A549 (cell line): ENCODE data around the gene EVC2. TPM values are rescaled to one million over a fixed set of nuclear protein-coding genes. Genes with fewer than 3 reads are reported as not detected.

Experiments
- ATAC-seq, 2 experiments: fragments of 200-7000 bp in 1 of 2; fragments of >200 bp in 1 of 2; cut with Nextera tagmentation in 1 of 2; cut with Tn5 transposase in 1 of 2; 3 replicates each; pipeline versions ENCODE4 v1.8.0 to v1.9.1; 2018 to 2020; ENCODE audit warnings: mild to moderate bottlenecking in 1 of 2, moderate library complexity in 1 of 2
- CTCF ChIA-PET: fragments of 300-600 bp; sonication (Branson Sonifier 250); formaldehyde crosslinking; extraction: SDS; loops from one replicate; lab custom pipeline; 2021; ENCODE audit warnings: antibody characterized with exemption, inconsistent platforms; lab: Yijun Ruan, JAX
- POLR2A ChIA-PET: fragments of 350-600 bp; formaldehyde crosslinking; extraction: SDS; loops from one replicate; lab custom pipeline; 2021; ENCODE audit warnings: antibody characterized with exemption, inconsistent platforms; lab: Yijun Ruan, JAX
- DNase-seq, 2 experiments: peaks; one replicate each; pipeline versions ENCODE4 v3.0.0 to v3.0.0-alpha.2; 2011 to 2016; ENCODE audit warnings: low read depth in 1 of 2, low spot score in 1 of 2
- FAIRE-seq: peaks from 2 replicates; lab custom pipeline; 2011; peaks lifted over from hg19 to GRCh38; lab: Jason Lieb, UNC
- H3K27ac ChIP-seq, 2 experiments: fragments of >200 bp; sonication (Bioruptor Twin); formaldehyde crosslinking; 3 replicates each; pipeline ENCODE4 v1.5.1; 2016 to 2017
- H3K4me1 ChIP-seq: fragments of >200 bp; sonication (Bioruptor Twin); formaldehyde crosslinking; 3 replicates; pipeline ENCODE4 v1.6.1; 2016
- H3K4me2 ChIP-seq: fragments of >200 bp; sonication (Bioruptor Twin); formaldehyde crosslinking; 3 replicates; pipeline ENCODE4 v1.6.1; 2016
- H3K4me3 ChIP-seq: fragments of >200 bp; sonication (Bioruptor Twin); formaldehyde crosslinking; 3 replicates; pipeline ENCODE4 v1.5.1; 2016
- H3K9me3 ChIP-seq: fragments of >200 bp; sonication (Bioruptor Twin); formaldehyde crosslinking; 3 replicates; pipeline ENCODE4 v1.6.1; 2016
- ATOH8 ChIP-seq: fragments of 250-450 bp; sonication (Bioruptor Pico); IDR thresholded peaks from 2 replicates; pipeline ENCODE4 v1.5.0; 2020; ENCODE audit warnings: low read depth, mild to moderate bottlenecking, moderate library complexity
- CEBPB ChIP-seq, 2 experiments: fragments of >200 bp in 1 of 2; sonication (Bioruptor Twin) in 1 of 2; formaldehyde crosslinking in 1 of 2; IDR thresholded peaks; 2 replicates each; pipeline ENCODE4 v1.6.1; 2012 to 2016
- E2F6 ChIP-seq: IDR thresholded peaks from 2 replicates; pipeline ENCODE4 v1.6.1; 2012; ENCODE audit warnings: low read depth, borderline replicate concordance
- EP300 ChIP-seq, 2 experiments: fragments of >200 bp; sonication (Bioruptor Twin); formaldehyde crosslinking; IDR thresholded peaks; 2 replicates in 1 of 2; 3 replicates in 1 of 2; pipeline ENCODE4 v1.6.1; 2016 to 2017
- ESRRA ChIP-seq: fragments of 150-350 bp; IDR thresholded peaks from 2 replicates; pipeline ENCODE4 v1.6.1; 2014; ENCODE audit warnings: mild to moderate bottlenecking, low read length, borderline replicate concordance
- FOSB ChIP-seq: fragments of 250-450 bp; sonication (Bioruptor Pico); IDR thresholded peaks from 2 replicates; pipeline ENCODE4 v1.5.0; 2020; ENCODE audit warnings: mild to moderate bottlenecking, moderate library complexity
- FOSL2 ChIP-seq, 2 experiments: fragments of 450-650 bp in 1 of 2; fragments of >200 bp in 1 of 2; sonication (Bioruptor Twin) in 1 of 2; formaldehyde crosslinking; IDR thresholded peaks; 2 replicates each; pipeline versions ENCODE4 v1.5.0 to v1.6.1; 2016 to 2020; ENCODE audit warnings: mild to moderate bottlenecking in 1 of 2, moderate library complexity in 1 of 2
- GATA3 ChIP-seq: IDR thresholded peaks from 2 replicates; pipeline ENCODE4 v1.6.1; 2012; ENCODE audit warnings: borderline replicate concordance
- HDAC2 ChIP-seq: fragments of 200-600 bp; sonication (generic); IDR thresholded peaks from 2 replicates; pipeline ENCODE4 v1.6.1; 2016
- HOXA7 ChIP-seq: fragments of 250-450 bp; sonication (Bioruptor Pico); IDR thresholded peaks from 2 replicates; pipeline ENCODE4 v1.5.0; 2020; ENCODE audit warnings: mild to moderate bottlenecking, moderate library complexity
- HOXB5 ChIP-seq: fragments of 250-450 bp; sonication (Bioruptor Pico); IDR thresholded peaks from 2 replicates; pipeline ENCODE4 v1.5.0; 2020; ENCODE audit warnings: mild to moderate bottlenecking, moderate library complexity
- JUN ChIP-seq, 2 experiments: fragments of >200 bp; sonication (Bioruptor Twin); formaldehyde crosslinking; IDR thresholded peaks; 2 replicates in 1 of 2; 3 replicates in 1 of 2; pipeline ENCODE4 v1.6.1; 2016 to 2017
- KDM5A ChIP-seq: fragments of 200-600 bp; sonication (generic); IDR thresholded peaks from 2 replicates; pipeline ENCODE4 v1.6.1; 2016; ENCODE audit warnings: antibody characterized with exemption, mild to moderate bottlenecking
- MAFK ChIP-seq: fragments of 450-650 bp; IDR thresholded peaks from 2 replicates; pipeline ENCODE4 v1.6.1; 2014; ENCODE audit not compliant: partially characterized antibody
- NFE2L2 ChIP-seq: fragments of 150-350 bp; conservative IDR thresholded peaks from 2 replicates; pipeline ENCODE4 v1.6.1; 2014; ENCODE audit warnings: low read length
- NPAS2 ChIP-seq: fragments of 250-450 bp; sonication (Bioruptor Pico); IDR thresholded peaks from 2 replicates; pipeline ENCODE4 v1.8.0; 2022; ENCODE audit warnings: mild to moderate bottlenecking, moderate library complexity, borderline replicate concordance
- PBX3 ChIP-seq: IDR thresholded peaks from 2 replicates; pipeline ENCODE4 v1.6.1; 2012
- PHF8 ChIP-seq: fragments of 200-600 bp; sonication (generic); IDR thresholded peaks from 2 replicates; pipeline ENCODE4 v1.6.1; 2016; ENCODE audit warnings: low read depth, mild to moderate bottlenecking, antibody characterized with exemption, moderate library complexity, borderline replicate concordance
- RAD21 ChIP-seq, 2 experiments: fragments of >200 bp in 1 of 2; sonication (Bioruptor Twin) in 1 of 2; formaldehyde crosslinking in 1 of 2; IDR thresholded peaks in 1 of 2; conservative IDR thresholded peaks in 1 of 2; 2 replicates in 1 of 2; 3 replicates in 1 of 2; pipeline ENCODE4 v1.6.1; 2012 to 2018; ENCODE audit warnings: inconsistent platforms in 1 of 2
- RFX5 ChIP-seq: fragments of 450-650 bp; IDR thresholded peaks from 2 replicates; pipeline ENCODE4 v1.7.1; 2014; ENCODE audit warnings: antibody characterized with exemption, mild to moderate bottlenecking, moderate library complexity
- SMC3 ChIP-seq: fragments of >200 bp; sonication (Bioruptor Twin); formaldehyde crosslinking; IDR thresholded peaks from 3 replicates; pipeline ENCODE4 v1.6.1; 2018; ENCODE audit warnings: inconsistent platforms
- SREBF2 ChIP-seq: fragments of 450-650 bp; IDR thresholded peaks from 2 replicates; pipeline ENCODE4 v1.6.1; 2014; ENCODE audit warnings: mild to moderate bottlenecking, moderate library complexity
- ZC3H11A ChIP-seq: fragments of 450-650 bp; IDR thresholded peaks from 2 replicates; pipeline ENCODE4 v1.6.1; 2014; ENCODE audit warnings: antibody characterized with exemption, mild to moderate bottlenecking
- ZFP36 ChIP-seq: fragments of 450-650 bp; IDR thresholded peaks from 2 replicates; pipeline ENCODE4 v1.6.1; 2014; ENCODE audit warnings: borderline replicate concordance; ENCODE audit not compliant: partially characterized antibody
- WGBS: methylation state at CpG from one replicate; pipeline ENCODE4 v1.1.6; 2017; ENCODE audit errors: missing lambda C conversion rate; 5-methylcytosine and 5-hydroxymethylcytosine counted together
- polyA plus RNA-seq, 4 experiments: library from polyadenylated mRNA; depleted of rRNA in 3 of 4; stranded (reverse); fragments of >200 nt; fragmentation: RNase III in 1 of 4; extraction: RNeasy Plus Mini Kit Qiagen cat#74134 plus additional on column Dnase treatment in 1 of 4; gene quantifications; 2 replicates in 3 of 4; 3 replicates in 1 of 4; pipeline ENCODE4 v1.2.3, GENCODE V29; 2011 to 2017

Gene EVC2
- polyA plus RNA-seq, 2 of the 4 experiments (the other 2 are of a cell fraction), result 0.96 to 1.5 TPM

GRCh38 chr4:5752376-5753184, 44.2 kb upstream of the EVC2 start:
- TF ChIP-seq E2F6 (no peak), ESRRA (no peak), NPAS2 (CRISPR knock-in tag) (no peak), MAFK (no peak), FOSB (no peak), GATA3 (no peak), NFE2L2 (no peak), JUN (IDR thresholded peaks at IDR 0.05) (no peak), SMC3 (no peak)
- Histone ChIP-seq H3K9me3 (no peaks in the 10 kb centered on the region), H3K4me1 (peaks cover 15% of the 10 kb centered on the region), H3K4me3 (no peak overlapping the region), H3K27ac (peak overlapping the region in 1 of 2 experiments; percentile 79; a peak in 3 of 6 replicates), H3K4me2 (no peak overlapping the region)
- POLR2A ChIA-PET, result no interaction called here
- CTCF ChIA-PET, result interaction anchor here (0.7 to 0.9 kb wide), 2 partner anchors 30 to 37 kb away, joined by 3 to 4 read pairs; no protein-coding TSS in a partner anchor
- DNase-seq, result no peak
- WGBS, result 94% methylated on average over 11 of the region's 26 CpGs
- ATAC-seq, result 0 out of 6 replicates have a peak, but pooled peaks of 1 of the 2 experiments have one; percentile 16
- FAIRE-seq, result no peak

- ATAC-seq (no peak), FAIRE-seq (no peak), DNase-seq (no peak)
- H3K9me3 ChIP-seq, result no peaks in the 10 kb centered on the region
- TF ChIP-seq ZC3H11A, result no peak
- no peak for TF ChIP-seq SREBF2
- no peak for TF ChIP-seq E2F6
- no peak for TF ChIP-seq KDM5A
- no peak for TF ChIP-seq RFX5
- TF ChIP-seq PHF8, result no peak
- TF ChIP-seq HOXB5 (CRISPR knock-in tag), result no peak
- no peak for TF ChIP-seq HOXA7 (CRISPR knock-in tag)
- no peak for TF ChIP-seq CEBPB (IDR thresholded peaks at IDR 0.05)
- TF ChIP-seq JUN (IDR thresholded peaks at IDR 0.05), result no peak
- no peak for TF ChIP-seq FOSL2 (IDR thresholded peaks at IDR 0.05)
- no peak for TF ChIP-seq FOSL2 (CRISPR knock-in tag; IDR thresholded peaks at IDR 0.05)
- H3K4me1 ChIP-seq, result peaks cover 21% of the 10 kb centered on the region
- POLR2A ChIA-PET, result no interaction called here
- no peak overlapping the region for H3K4me2 ChIP-seq
- no peak overlapping the region for H3K4me3 ChIP-seq
- WGBS, result 92% methylated on average over 7 of the region's 14 CpGs
- peak overlapping the region in 1 of 2 experiments; percentile 79; a peak in 2 of 6 replicates for H3K27ac ChIP-seq
- CTCF ChIA-PET, result interaction anchor here (0.7 to 0.9 kb wide), 2 partner anchors 30 to 38 kb away, joined by 3 to 4 read pairs; no protein-coding TSS in a partner anchor
Observed at GRCh38 chr4:5751666-5752375, 43.5 kb upstream of the EVC2 start.

GRCh38 chr4:5750946-5751665, 42.7 kb upstream of the EVC2 start:
- ChIA-PET POLR2A (no interaction called here), CTCF (interaction anchor here (0.6 kb wide), 1 partner anchor 8 kb away, joined by 3 read pairs; no protein-coding TSS in a partner anchor)
- TF ChIP-seq ESRRA, result no peak
- no peak for TF ChIP-seq EP300 (IDR thresholded peaks at IDR 0.05)
- TF ChIP-seq RAD21 (conservative IDR thresholded peaks at IDR 0.05 in 1 of 2, IDR thresholded peaks at IDR 0.05 in 1 of 2), result no peak
- no peak for TF ChIP-seq SMC3
- TF ChIP-seq ATOH8 (CRISPR knock-in tag), result no peak
- no peak for TF ChIP-seq HDAC2
- TF ChIP-seq ZFP36, result no peak
- no peak for TF ChIP-seq PBX3
- WGBS, result 82% methylated on average over 11 of the region's 17 CpGs
- DNase-seq (no peak), ATAC-seq (no peak), FAIRE-seq (no peak)
- H3K4me2 ChIP-seq, result no peak overlapping the region
- H3K9me3 ChIP-seq, result no peaks in the 10 kb centered on the region
- no peak overlapping the region for H3K4me3 ChIP-seq
- H3K27ac ChIP-seq, result peak overlapping the region in 1 of 2 experiments; percentile 79; a peak in 2 of 6 replicates
- peaks cover 21% of the 10 kb centered on the region for H3K4me1 ChIP-seq
